B cell (primary cell): ENCODE data around the gene COQ2. TPM values are rescaled to one million over a fixed set of nuclear protein-coding genes. Genes with fewer than 3 reads are reported as not detected.

Experiments
- ATAC-seq: fragments of 200-7000 bp; cut with Tn5 transposase; one replicate; pipeline ENCODE4 v1.10.0; 2021; ENCODE audit warnings: low read depth, mild to moderate bottlenecking, moderate number of reproducible peaks, moderate library complexity
- CTCF ChIA-PET: fragments of 350-600 bp; sonication (Branson Sonifier 250); formaldehyde crosslinking; loops from one replicate; lab custom pipeline; 2021; ENCODE audit warnings: antibody characterized with exemption, inconsistent platforms; lab: Charles Lee
- POLR2A ChIA-PET: fragments of 350-600 bp; sonication (Branson Sonifier 250); formaldehyde crosslinking; loops from one replicate; lab custom pipeline; 2021; ENCODE audit warnings: antibody characterized with exemption; lab: Charles Lee
- DNase-seq: peaks from one replicate; pipeline ENCODE4 v3.0.0; 2013
- H2AFZ ChIP-seq: 2 replicates; pipeline ENCODE4 v1.6.1; 2012; ENCODE audit warnings: mild to moderate bottlenecking, low read depth, low read length; ENCODE audit not compliant: insufficient read depth, poor library complexity, severe bottlenecking
- H3K27ac ChIP-seq, 2 donors: 1 replicate in 1 of 2; 2 replicates in 1 of 2; pipeline ENCODE4 v1.5.1; 2012 to 2013; ENCODE audit warnings: low read length in 2 of 2, mild to moderate bottlenecking in 2 of 2, moderate library complexity in 1 of 2
- H3K27me3 ChIP-seq, 4 experiments: fragments of 200-600 bp in 1 of 4; sonication (generic) in 1 of 4; replicated peaks in 1 of 4; 1 replicate in 2 of 4; 2 replicates in 2 of 4; pipeline versions ENCODE4 v1.6.1 to v1.7.0; 2013 to 2016; ENCODE audit warnings: low read length in 3 of 4, mild to moderate bottlenecking in 2 of 4, mixed read lengths in 1 of 4, moderate library complexity in 1 of 4; ENCODE audit not compliant: insufficient read depth in 4 of 4, control insufficient read depth in 3 of 4; ENCODE audit errors: control extremely low read depth in 1 of 4
- H3K36me3 ChIP-seq, 2 experiments: replicated peaks in 1 of 2; 1 replicate in 1 of 2; 2 replicates in 1 of 2; pipeline versions ENCODE4 v1.6.1 to v1.7.1; 2013; ENCODE audit warnings: low read length in 1 of 2; ENCODE audit not compliant: insufficient read depth in 2 of 2, control insufficient read depth in 1 of 2; ENCODE audit errors: control extremely low read depth in 1 of 2, extremely low read depth in 1 of 2
- H3K4me1 ChIP-seq, 2 donors: fragments of 200-600 bp in 1 of 2; sonication (generic) in 1 of 2; 1 replicate in 1 of 2; 2 replicates in 1 of 2; pipeline versions ENCODE4 v1.5.1 to v1.6.1; 2013 to 2017; ENCODE audit warnings: low read length in 2 of 2; ENCODE audit not compliant: control insufficient read depth in 2 of 2, insufficient read depth in 2 of 2
- H3K4me2 ChIP-seq: replicated peaks from 2 replicates; pipeline ENCODE3; 2012; ENCODE audit warnings: mild to moderate bottlenecking, low read depth, low read length; ENCODE audit not compliant: poor library complexity, severe bottlenecking
- H3K4me3 ChIP-seq, 5 experiments: fragments of 200-600 bp in 1 of 5; sonication (generic) in 1 of 5; 1 replicate in 3 of 5; 2 replicates in 2 of 5; pipeline versions ENCODE4 v1.5.1 to v1.7.0; 2011 to 2016; ENCODE audit warnings: low read length in 4 of 5, mild to moderate bottlenecking in 4 of 5, low read depth in 2 of 5, control low read depth in 1 of 5, moderate library complexity in 1 of 5; ENCODE audit not compliant: insufficient read depth in 1 of 5; ENCODE audit errors: control extremely low read depth in 1 of 5, extremely low read depth in 1 of 5
- H3K79me2 ChIP-seq: fragments of 200-600 bp; sonication (generic); one replicate; pipeline ENCODE4 v1.6.0; 2016; ENCODE audit warnings: low read length; ENCODE audit not compliant: control insufficient read depth, insufficient read depth
- H3K9ac ChIP-seq: fragments of 200-600 bp; sonication (generic); 2 replicates; pipeline ENCODE4 v1.6.1; 2017; ENCODE audit warnings: mild to moderate bottlenecking, low read length, moderate library complexity
- H3K9me3 ChIP-seq, 3 donors: one replicate each; pipeline versions ENCODE4 v1.6.1 to v1.7.1; 2013; ENCODE audit warnings: low read length in 2 of 3; ENCODE audit not compliant: control insufficient read depth in 2 of 3, insufficient read depth in 1 of 3; ENCODE audit errors: control extremely low read depth in 1 of 3
- H4K20me1 ChIP-seq: 2 replicates; pipeline ENCODE4 v1.6.0; 2012; ENCODE audit warnings: mild to moderate bottlenecking, low read length; ENCODE audit not compliant: insufficient read depth, control insufficient read depth, poor library complexity, severe bottlenecking
- H3K27ac Mint-ChIP-seq: one replicate; pipeline ENCODE4 v1.8.0; 2021; ENCODE audit warnings: mixed read lengths
- H3K27me3 Mint-ChIP-seq: one replicate; pipeline ENCODE4 v1.8.0; 2021; ENCODE audit warnings: mixed read lengths
- H3K4me1 Mint-ChIP-seq: one replicate; pipeline ENCODE4 v1.8.0; 2021; ENCODE audit warnings: mixed read lengths
- H3K4me3 Mint-ChIP-seq: one replicate; pipeline ENCODE4 v1.8.0; 2021; ENCODE audit warnings: mixed read lengths
- H3K9me3 Mint-ChIP-seq: one replicate; pipeline ENCODE4 v1.8.0; 2022; ENCODE audit warnings: mixed read lengths; ENCODE audit not compliant: insufficient read depth
- CTCF ChIP-seq: fragments of 200-600 bp; IDR thresholded peaks from one replicate; pipeline ENCODE4 v1.8.0; 2022; ENCODE audit warnings: antibody characterized with exemption, mild to moderate bottlenecking
- EZH2 ChIP-seq: IDR thresholded peaks from 2 replicates; pipeline ENCODE4 v1.6.1; 2012; ENCODE audit warnings: borderline replicate concordance, low read depth, mild to moderate bottlenecking, moderate library complexity, low read length; ENCODE audit not compliant: insufficient read depth, poor library complexity, severe bottlenecking
- WGBS: methylation state at CpG from one replicate; pipeline ENCODE4 v1.1.5; 2013; ENCODE audit warnings: missing lambda C conversion rate; ENCODE audit not compliant: insufficient coverage; 5-methylcytosine and 5-hydroxymethylcytosine counted together
- intact Hi-C: fragments of 100-400 bp; cut with micrococcal nuclease; formaldehyde crosslinking; loops from one replicate; pipeline ENCODE4 v1.10.0; 2022
- polyA plus RNA-seq: library from polyadenylated mRNA; depleted of rRNA; stranded (reverse); fragments of >200 nt; gene quantifications from 2 replicates; pipeline ENCODE4 v1.2.3, GENCODE V29; 2012
- total RNA-seq, 2 donors: library from RNA; stranded (reverse); fragments of 120-200 nt in 1 of 2; gene quantifications; 1 replicate in 1 of 2; 2 replicates in 1 of 2; pipeline versions ENCODE4 v1.2.3 to v1.2.4, GENCODE V29; 2013 to 2022

COQ2 gene
- total and polyA plus RNA-seq, 2 donors (not counting 1 experiment from before 2014, with no cell fraction given) = 8.1 to 27.9 TPM

- intact Hi-C loops = no loop called here
- TF ChIP-seq CTCF (no peak), EZH2 (no peak)
- WGBS = no CpG with 5 or more reads among the region's 3 CpGs
- Mint-ChIP-seq H3K4me3 (no peak overlapping the region), H3K4me1 (peaks cover 2% of the 10 kb centered on the region), H3K27me3 (no peaks in the 10 kb centered on the region), H3K27ac (no peak overlapping the region), H3K9me3 (no peaks in the 10 kb centered on the region)
- Histone ChIP-seq H3K4me1 (peaks cover 0 to 3% of the 10 kb centered on the region in 2 donors), H3K27ac (no peak overlapping the region), H3K9ac (no peak overlapping the region), H4K20me1 (no peaks in the 10 kb centered on the region), H2AFZ (no peak overlapping the region), H3K27me3 (no peaks in the 10 kb centered on the region), H3K4me2 (no peak overlapping the region), H3K79me2 (no peaks in the 10 kb centered on the region), H3K36me3 (no peaks in the 10 kb centered on the region), H3K4me3 (no peak overlapping the region), H3K9me3 (no peaks in the 10 kb centered on the region)
- DNase-seq (no peak), ATAC-seq (no peak)
- POLR2A ChIA-PET = no interaction called here
- CTCF ChIA-PET = no interaction called here
These were observed 38.5 kb upstream of the COQ2 start for GRCh38 chr4:83323136-83323535.

DNA sequence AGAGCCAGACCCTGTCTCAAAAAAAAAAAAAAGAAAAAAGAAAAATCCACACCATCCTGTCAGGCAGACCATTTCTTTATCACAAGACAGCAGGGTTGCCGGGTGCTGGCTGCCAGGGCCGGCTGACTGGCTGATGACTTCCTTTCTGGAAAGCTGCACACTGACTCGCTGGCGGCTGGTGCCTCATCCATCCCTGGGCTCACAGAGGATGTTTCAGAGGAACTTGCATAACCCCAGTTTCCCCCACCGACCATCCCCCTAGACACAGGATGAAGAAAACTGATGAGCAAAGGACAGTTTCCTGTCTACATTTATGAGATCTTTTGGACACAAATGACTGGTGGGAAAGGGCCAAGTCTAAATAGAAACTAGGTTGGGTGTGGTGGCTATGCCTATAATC is 36.0 kb upstream of the COQ2 start:
- Histone ChIP-seq H3K27ac (no peak overlapping the region), H3K9ac (no peak overlapping the region), H3K9me3 (no peaks in the 10 kb centered on the region), H3K27me3 (no peaks in the 10 kb centered on the region), H3K4me3 (no peak overlapping the region), H4K20me1 (no peaks in the 10 kb centered on the region), H3K4me2 (no peak overlapping the region), H3K36me3 (peaks cover 2% of the 10 kb centered on the region in 2 experiments), H2AFZ (peak overlapping the region; percentile 44), H3K4me1 (peaks cover 0 to 3% of the 10 kb centered on the region in 2 donors), H3K79me2 (no peaks in the 10 kb centered on the region)
- Mint-ChIP-seq H3K4me3 (no peak overlapping the region), H3K27ac (no peak overlapping the region), H3K4me1 (no peaks in the 10 kb centered on the region), H3K27me3 (no peaks in the 10 kb centered on the region), H3K9me3 (no peaks in the 10 kb centered on the region)
- DNase-seq (no peak), ATAC-seq (no peak)
- TF ChIP-seq EZH2 (no peak), CTCF (no peak)
- intact Hi-C loops = no loop called here
- WGBS = 6% methylated on average over 3 of the region's 5 CpGs
- ChIA-PET CTCF (no interaction called here), POLR2A (no interaction called here)
